ENCODE results near the gene TMEM123. TPM values are rescaled to one million over a fixed set of nuclear protein-coding genes. Genes with fewer than 3 reads are reported as not detected.
"Not testable (repeated sequence)": the region's sequence is repeated elsewhere in the genome, so short reads cannot be mapped to it uniquely, and the experiment has no call there.

Gene TMEM123
- total and polyA plus RNA-seq, 4 experiments from 2014 or later, result 383 to 839 (median 574) TPM

- H3K4me3 Mint-ChIP-seq, result peak overlapping the region; percentile 29 to 84 (median 59)
- Histone ChIP-seq H3K9me3 (ENCODE audit: control insufficient read depth in 1 of 2, low read length in 2 of 2) (no peaks in the 10 kb centered on the region), H3K27ac (ENCODE audit: low read depth, low read length) (peak overlapping the region; percentile 15), H3K27me3 (ENCODE audit: insufficient read depth, low read length) (no peaks in the 10 kb centered on the region), H3K36me3 (ENCODE audit: insufficient read depth, low read length) (peaks cover 14% of the 10 kb centered on the region), H3K4me1 (ENCODE audit: insufficient read depth, low read length) (peaks cover 57% of the 10 kb centered on the region), H3K4me3 (ENCODE audit: low read length in 2 of 2) (no peak overlapping the region)
- peaks cover 58 to 88% (median 76%) of the 10 kb centered on the region in 4 donors for H3K4me1 Mint-ChIP-seq
- DNase-seq, result no peak
- POLR2A ChIA-PET (ENCODE audit: partially characterized antibody), result interaction anchor here (0.7 to 2.5 kb wide), 8 partner anchors 8 to 78 kb away, joined by 3 to 10 read pairs (median 6); no protein-coding TSS in a partner anchor
- intact Hi-C loops (cut with micrococcal nuclease), result loop anchor here (1.0 kb wide), 1 partner anchor 13 kb away; no protein-coding TSS in a partner anchor
- H3K36me3 Mint-ChIP-seq, result peaks cover 49 to 59% of the 10 kb centered on the region in 2 donors
- peaks cover 0 to 2% (median 0%) of the 10 kb centered on the region in 8 donors for H3K9me3 Mint-ChIP-seq
- no peaks in the 10 kb centered on the region for H3K27me3 Mint-ChIP-seq
- H3K27ac Mint-ChIP-seq, result peak overlapping the region; percentile 36 to 89 (median 75)
- CTCF ChIA-PET (ENCODE audit: partially characterized antibody), result interaction anchor here (0.7 to 1.2 kb wide), 5 partner anchors 8 to 71 kb away, joined by 3 to 5 read pairs (median 4); no protein-coding TSS in a partner anchor
Measured at GRCh38 chr11:102438311-102439062, 14.1 kb downstream of the TMEM123 start.

GRCh38 chr11:102437727-102438126, 14.8 kb downstream of the TMEM123 start:
- H3K4me3 Mint-ChIP-seq, result peak overlapping the region in 4 of 8 donors; percentile 8 to 46 (median 40)

DNA sequence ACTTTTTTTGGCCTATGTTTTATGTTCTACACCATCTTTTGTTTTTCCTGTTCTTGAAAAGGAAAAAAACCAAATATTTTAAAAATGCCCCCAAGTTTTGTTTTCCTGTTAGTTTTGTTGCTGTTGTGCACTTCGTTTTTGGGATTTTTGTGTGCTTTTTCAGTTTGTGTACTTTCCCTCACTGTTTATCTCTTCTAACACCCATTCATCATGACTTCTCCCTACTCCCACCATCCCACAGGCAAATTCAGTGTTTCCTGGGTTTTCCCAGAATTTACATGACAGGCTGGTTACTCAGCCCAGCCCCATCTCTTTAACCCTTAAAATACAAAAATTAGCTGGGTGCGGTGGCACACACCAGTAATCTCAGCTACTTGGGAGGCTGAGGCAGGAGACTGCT, 15.6 kb downstream of the TMEM123 start:
- H3K4me3 ChIP-seq (ENCODE audit: low read length in 2 of 2), result no peak overlapping the region
- ChIA-PET POLR2A (ENCODE audit: partially characterized antibody) (no interaction called here), CTCF (ENCODE audit: partially characterized antibody) (no interaction called here)
- H3K9me3 ChIP-seq (ENCODE audit: control insufficient read depth in 1 of 2, low read length in 2 of 2), result no peaks in the 10 kb centered on the region
- no peak for DNase-seq
- H3K9me3 Mint-ChIP-seq, result peaks cover 0 to 10% (median 5%) of the 10 kb centered on the region in 8 donors
- H3K36me3 Mint-ChIP-seq, result peaks cover 51 to 61% of the 10 kb centered on the region in 2 donors
- H3K27ac Mint-ChIP-seq, result peak overlapping the region in 4 of 7 donors; percentile 3 to 77 (median 61)
- H3K4me1 Mint-ChIP-seq, result peaks cover 53 to 83% (median 66%) of the 10 kb centered on the region in 4 donors
- no peaks in the 10 kb centered on the region for H3K27me3 ChIP-seq (ENCODE audit: insufficient read depth, low read length)
- intact Hi-C loops (cut with micrococcal nuclease), result loop anchor here (2.0 kb wide), 1 partner anchor 14 kb away; no protein-coding TSS in a partner anchor
- H3K27me3 Mint-ChIP-seq, result no peaks in the 10 kb centered on the region
- H3K4me3 Mint-ChIP-seq, result peak overlapping the region in 3 of 8 donors; percentile 4 to 72 (median 35)
- H3K27ac ChIP-seq (ENCODE audit: low read depth, low read length), result no peak overlapping the region
- H3K4me1 ChIP-seq (ENCODE audit: insufficient read depth, low read length), result peaks cover 52% of the 10 kb centered on the region
- H3K36me3 ChIP-seq (ENCODE audit: insufficient read depth, low read length), result peaks cover 14% of the 10 kb centered on the region

More at GRCh38 chr11:102437727-102438126, 14.8 kb downstream of the TMEM123 start:
- H3K4me1 ChIP-seq (ENCODE audit: insufficient read depth, low read length), result peaks cover 52% of the 10 kb centered on the region
- no peaks in the 10 kb centered on the region for H3K9me3 ChIP-seq (ENCODE audit: control insufficient read depth in 1 of 2, low read length in 2 of 2)
- H3K27me3 ChIP-seq (ENCODE audit: insufficient read depth, low read length), result no peaks in the 10 kb centered on the region
- intact Hi-C loops (cut with micrococcal nuclease), result loop anchor here (2.0 kb wide), 1 partner anchor 15 kb away; no protein-coding TSS in a partner anchor
- H3K4me3 ChIP-seq (ENCODE audit: low read length in 2 of 2), result no peak overlapping the region
- H3K27ac ChIP-seq (ENCODE audit: low read depth, low read length), result no peak overlapping the region
- peaks cover 0 to 2% (median 0%) of the 10 kb centered on the region in 8 donors for H3K9me3 Mint-ChIP-seq
- ChIA-PET POLR2A (ENCODE audit: partially characterized antibody) (interaction anchor here (0.7 to 2.5 kb wide), 4 partner anchors 14 to 46 kb away, joined by 5 to 10 read pairs (median 8); no protein-coding TSS in a partner anchor), CTCF (ENCODE audit: partially characterized antibody) (interaction anchor here (0.7 kb wide), 1 partner anchor 47 kb away, joined by 3 read pairs; no protein-coding TSS in a partner anchor)
- peak overlapping the region; percentile 30 to 81 (median 52) for H3K27ac Mint-ChIP-seq
- H3K36me3 ChIP-seq (ENCODE audit: insufficient read depth, low read length), result peaks cover 14% of the 10 kb centered on the region
- peaks cover 51 to 59% of the 10 kb centered on the region in 2 donors for H3K36me3 Mint-ChIP-seq
- DNase-seq, result no peak
- H3K27me3 Mint-ChIP-seq, result no peaks in the 10 kb centered on the region
- H3K4me1 Mint-ChIP-seq, result peaks cover 54 to 85% (median 69%) of the 10 kb centered on the region in 4 donors

- DNase-seq, result no peak
- POLR2A ChIA-PET (ENCODE audit: partially characterized antibody), result interaction anchor here (1.2 kb wide), 1 partner anchor 15 kb away, joined by 4 read pairs; no protein-coding TSS in a partner anchor
- intact Hi-C loops (cut with micrococcal nuclease), result loop anchor here (2.0 kb wide), 1 partner anchor 14 kb away; no protein-coding TSS in a partner anchor
Measured at GRCh38 chr11:102436561-102436960, 16.0 kb downstream of the TMEM123 start.

GRCh38 chr11:102435688-102436087, 16.9 kb downstream of the TMEM123 start:
- Mint-ChIP-seq H3K27me3 (no peaks in the 10 kb centered on the region), H3K4me3 (peak overlapping the region in 2 of 8 donors; percentile 46 to 53), H3K4me1 (peaks cover 54 to 83% (median 65%) of the 10 kb centered on the region in 4 donors), H3K9me3 (peaks cover 0 to 11% (median 6%) of the 10 kb centered on the region in 8 donors), H3K27ac (peak overlapping the region in 5 of 7 donors; percentile 32 to 72 (median 67)), H3K36me3 (peaks cover 55 to 68% of the 10 kb centered on the region in 2 donors)
- no peak for DNase-seq
- ChIA-PET POLR2A (ENCODE audit: partially characterized antibody) (interaction anchor here (0.7 to 1.2 kb wide), 2 partner anchors 14 to 16 kb away, joined by 3 to 4 read pairs; no protein-coding TSS in a partner anchor), CTCF (ENCODE audit: partially characterized antibody) (interaction anchor here (1.9 kb wide), 1 partner anchor 10 kb away, joined by 7 read pairs; no protein-coding TSS in a partner anchor)
- no peak overlapping the region for H3K27ac ChIP-seq (ENCODE audit: low read depth, low read length)
- no peaks in the 10 kb centered on the region for H3K9me3 ChIP-seq (ENCODE audit: control insufficient read depth in 1 of 2, low read length in 2 of 2)
- intact Hi-C loops (cut with micrococcal nuclease), result loop anchor here (2.0 kb wide), 1 partner anchor 13 kb away; no protein-coding TSS in a partner anchor
- H3K27me3 ChIP-seq (ENCODE audit: insufficient read depth, low read length), result no peaks in the 10 kb centered on the region
- H3K36me3 ChIP-seq (ENCODE audit: insufficient read depth, low read length), result peaks cover 14% of the 10 kb centered on the region
- peaks cover 63% of the 10 kb centered on the region for H3K4me1 ChIP-seq (ENCODE audit: insufficient read depth, low read length)
- H3K4me3 ChIP-seq (ENCODE audit: low read length in 2 of 2), result no peak overlapping the region

More at GRCh38 chr11:102436561-102436960, 16.0 kb downstream of the TMEM123 start:
- Mint-ChIP-seq H3K4me1 (peaks cover 54 to 83% (median 66%) of the 10 kb centered on the region in 4 donors), H3K27ac (peak overlapping the region in 1 of 7 donors; percentile 48), H3K27me3 (no peaks in the 10 kb centered on the region), H3K36me3 (peaks cover 55 to 65% of the 10 kb centered on the region in 2 donors), H3K9me3 (peaks cover 0 to 11% (median 6%) of the 10 kb centered on the region in 8 donors), H3K4me3 (peak overlapping the region in 1 of 8 donors; percentile 17)
- peaks cover 14% of the 10 kb centered on the region for H3K36me3 ChIP-seq (ENCODE audit: insufficient read depth, low read length)
- peaks cover 54% of the 10 kb centered on the region for H3K4me1 ChIP-seq (ENCODE audit: insufficient read depth, low read length)
- H3K4me3 ChIP-seq (ENCODE audit: low read length in 2 of 2), result no peak overlapping the region
- H3K27me3 ChIP-seq (ENCODE audit: insufficient read depth, low read length), result no peaks in the 10 kb centered on the region
- no peak overlapping the region for H3K27ac ChIP-seq (ENCODE audit: low read depth, low read length)
- CTCF ChIA-PET (ENCODE audit: partially characterized antibody), result no interaction called here
- no peaks in the 10 kb centered on the region for H3K9me3 ChIP-seq (ENCODE audit: control insufficient read depth in 1 of 2, low read length in 2 of 2)

DNA sequence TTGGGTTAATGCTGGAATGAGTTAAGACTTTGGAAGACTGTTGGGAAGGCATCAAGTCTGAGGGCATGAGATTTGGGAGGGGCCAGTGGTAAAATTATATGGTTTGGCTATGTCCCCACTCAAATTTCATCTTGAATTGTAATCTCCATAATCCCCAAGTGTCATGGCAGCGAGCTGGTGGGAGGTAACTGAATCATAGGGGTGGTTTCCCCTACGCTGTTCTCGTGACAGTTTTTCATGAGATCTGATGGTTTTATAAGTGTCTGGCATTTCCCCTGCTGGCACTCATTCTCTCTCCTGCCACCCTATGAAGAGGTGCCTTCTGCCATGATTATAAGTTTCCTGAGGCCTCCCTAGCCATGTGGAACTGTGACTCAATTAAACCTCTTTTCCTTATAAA, 19.0 kb downstream of the TMEM123 start:
- DNase-seq; H3K27me3 ChIP-seq (ENCODE audit: insufficient read depth, low read length); H3K4me3 Mint-ChIP-seq; intact Hi-C loops (cut with micrococcal nuclease); H3K9me3 ChIP-seq (ENCODE audit: control insufficient read depth in 1 of 2, low read length in 2 of 2); POLR2A ChIA-PET (ENCODE audit: partially characterized antibody); H3K4me3 ChIP-seq (ENCODE audit: low read length in 2 of 2); H3K27me3 Mint-ChIP-seq; H3K27ac ChIP-seq (ENCODE audit: low read depth, low read length): not testable (repeated sequence)
- Mint-ChIP-seq H3K27ac (peak overlapping the region in 4 of 7 donors; percentile 32 to 68 (median 52)), H3K9me3 (peaks cover 0 to 11% (median 6%) of the 10 kb centered on the region in 8 donors), H3K36me3 (peaks cover 68 to 73% of the 10 kb centered on the region in 2 donors), H3K4me1 (peaks cover 56 to 83% (median 67%) of the 10 kb centered on the region in 4 donors)
- CTCF ChIA-PET (ENCODE audit: partially characterized antibody), result interaction anchor here (1.0 kb wide), 1 partner anchor 62 kb away, joined by 3 read pairs; no protein-coding TSS in a partner anchor
- peaks cover 64% of the 10 kb centered on the region for H3K4me1 ChIP-seq (ENCODE audit: insufficient read depth, low read length)
- H3K36me3 ChIP-seq (ENCODE audit: insufficient read depth, low read length), result peaks cover 17% of the 10 kb centered on the region
